Hepatocyte (in vitro differentiated cells): ENCODE results near the gene AUTS2. TPM values are rescaled to one million over a fixed set of nuclear protein-coding genes. Genes with fewer than 3 reads are reported as not detected.

ENCODE experiments used
- DNase-seq: peaks from one replicate; pipeline ENCODE4 v3.0.0-alpha.2; 2016; ENCODE audit warnings: low spot score
- H2AFZ ChIP-seq: fragments of 200-600 bp; sonication (generic); 2 replicates; pipeline ENCODE4 v1.6.0; 2016; ENCODE audit warnings: antibody characterized with exemption, mild to moderate bottlenecking
- H3K27ac ChIP-seq: fragments of 200-600 bp; sonication (generic); 2 replicates; pipeline ENCODE4 v1.5.1; 2016; ENCODE audit warnings: mild to moderate bottlenecking
- H3K27me3 ChIP-seq: fragments of 200-600 bp; sonication (generic); 2 replicates; pipeline ENCODE4 v1.6.1; 2016
- H3K36me3 ChIP-seq: fragments of 200-600 bp; sonication (generic); replicated peaks from 2 replicates; pipeline ENCODE4 v1.5.1; 2016; ENCODE audit warnings: low read depth; ENCODE audit not compliant: insufficient read depth
- H3K4me1 ChIP-seq: fragments of 200-600 bp; sonication (generic); 2 replicates; pipeline ENCODE4 v1.5.1; 2016; ENCODE audit warnings: mild to moderate bottlenecking, moderate library complexity; ENCODE audit not compliant: insufficient read depth
- H3K4me2 ChIP-seq: fragments of 200-600 bp; sonication (generic); 2 replicates; pipeline ENCODE4 v1.6.0; 2016
- H3K4me3 ChIP-seq: fragments of 200-600 bp; sonication (generic); 2 replicates; pipeline ENCODE4 v1.5.1; 2016; ENCODE audit warnings: mild to moderate bottlenecking
- H3K79me2 ChIP-seq: fragments of 200-600 bp; sonication (generic); 2 replicates; pipeline ENCODE4 v1.6.0; 2017; ENCODE audit warnings: mild to moderate bottlenecking
- H3K9me2 ChIP-seq: fragments of 200-600 bp; sonication (generic); replicated peaks from 2 replicates; pipeline ENCODE4 v1.6.0; 2017; ENCODE audit warnings: mild to moderate bottlenecking; ENCODE audit not compliant: insufficient read depth
- H3K9me3 ChIP-seq: fragments of 200-600 bp; sonication (generic); 2 replicates; pipeline ENCODE4 v1.5.1; 2016; ENCODE audit warnings: low read depth, mild to moderate bottlenecking
- H4K20me1 ChIP-seq: fragments of 200-600 bp; sonication (generic); 2 replicates; pipeline ENCODE4 v1.6.0; 2016; ENCODE audit warnings: mild to moderate bottlenecking; ENCODE audit not compliant: insufficient read depth, poor library complexity, severe bottlenecking
- EZH2 ChIP-seq: fragments of 200-600 bp; sonication (generic); IDR thresholded peaks from 2 replicates; pipeline ENCODE4 v1.6.1; 2016; ENCODE audit warnings: antibody characterized with exemption, mild to moderate bottlenecking, borderline replicate concordance
- EZH2phosphoT487 ChIP-seq: fragments of 200-600 bp; sonication (generic); IDR thresholded peaks from one replicate; pipeline ENCODE4 v1.6.1; 2018; ENCODE audit warnings: antibody characterized with exemption, mild to moderate bottlenecking, low read depth, moderate library complexity; ENCODE audit not compliant: unreplicated experiment, severe bottlenecking
- WGBS: methylation state at CpG from one replicate; pipeline ENCODE4 v1.1.6; 2016; ENCODE audit warnings: low lambda C conversion rate; ENCODE audit errors: missing lambda C conversion rate; 5-methylcytosine and 5-hydroxymethylcytosine counted together
- polyA plus RNA-seq: library from polyadenylated mRNA; unstranded; fragments of >200 nt; fragmentation: Nextera tagmentation; extraction: Ambion mirVana; gene quantifications from 2 replicates; pipeline ENCODE4 v1.2.1, GENCODE V29; 2016
- total RNA-seq: library from RNA; depleted of rRNA; stranded (reverse); fragments of >200 nt; gene quantifications from 2 replicates; pipeline ENCODE4 v1.2.3, GENCODE V29; 2014
- TF ChIP-seq, protein P1 (sequence below): fragments of 200-600 bp; sonication (generic); IDR thresholded peaks from 2 replicates; pipeline ENCODE4 v1.5.1; 2016; ENCODE audit warnings: antibody characterized with exemption, mild to moderate bottlenecking; ENCODE audit not compliant: poor library complexity

Gene AUTS2
- total and polyA plus RNA-seq, 2 experiments from 2014 or later, result 34.4 to 40.9 TPM

DNA sequence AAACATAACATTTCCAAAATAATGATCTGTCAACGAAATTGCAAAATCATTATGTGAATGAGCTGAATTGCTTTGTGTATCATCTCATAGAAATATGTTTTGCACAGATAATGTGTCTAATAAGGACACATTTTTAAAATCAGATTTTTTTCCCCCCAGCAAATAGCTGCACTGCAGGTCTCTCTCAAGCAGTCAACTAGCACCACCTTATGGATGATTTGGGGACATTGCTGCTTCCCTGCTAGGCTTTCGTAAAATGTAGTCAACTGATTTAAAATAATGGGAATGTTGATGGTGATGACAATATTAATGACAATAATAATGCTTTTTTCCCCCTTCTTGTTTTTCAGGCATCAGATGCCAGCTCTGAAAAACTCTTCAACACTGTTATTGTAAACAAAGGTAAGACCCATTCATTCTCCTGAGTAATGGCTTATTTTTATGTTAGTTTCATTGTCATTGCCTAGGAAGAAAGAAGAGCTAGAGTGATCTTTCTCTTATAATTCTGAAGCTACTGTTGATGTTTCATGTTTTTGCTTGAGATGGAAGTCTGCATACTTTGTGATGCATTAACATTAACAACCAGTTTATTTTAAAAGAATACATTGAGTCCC, 1100.1 kb downstream of the AUTS2 start:
- peak; percentile 67 for DNase-seq
- Histone ChIP-seq H3K4me1 (peaks cover 12% of the 10 kb centered on the region), H3K79me2 (peaks cover 82% of the 10 kb centered on the region), H3K4me2 (peak overlapping the region; percentile 79), H2AFZ (no peak overlapping the region), H3K27me3 (no peaks in the 10 kb centered on the region), H4K20me1 (peaks cover 66% of the 10 kb centered on the region), H3K9me3 (no peaks in the 10 kb centered on the region), H3K9me2 (no peaks in the 10 kb centered on the region), H3K36me3 (no peaks in the 10 kb centered on the region), H3K27ac (no peak overlapping the region), H3K4me3 (no peak overlapping the region)
- TF ChIP-seq, protein P1, sequence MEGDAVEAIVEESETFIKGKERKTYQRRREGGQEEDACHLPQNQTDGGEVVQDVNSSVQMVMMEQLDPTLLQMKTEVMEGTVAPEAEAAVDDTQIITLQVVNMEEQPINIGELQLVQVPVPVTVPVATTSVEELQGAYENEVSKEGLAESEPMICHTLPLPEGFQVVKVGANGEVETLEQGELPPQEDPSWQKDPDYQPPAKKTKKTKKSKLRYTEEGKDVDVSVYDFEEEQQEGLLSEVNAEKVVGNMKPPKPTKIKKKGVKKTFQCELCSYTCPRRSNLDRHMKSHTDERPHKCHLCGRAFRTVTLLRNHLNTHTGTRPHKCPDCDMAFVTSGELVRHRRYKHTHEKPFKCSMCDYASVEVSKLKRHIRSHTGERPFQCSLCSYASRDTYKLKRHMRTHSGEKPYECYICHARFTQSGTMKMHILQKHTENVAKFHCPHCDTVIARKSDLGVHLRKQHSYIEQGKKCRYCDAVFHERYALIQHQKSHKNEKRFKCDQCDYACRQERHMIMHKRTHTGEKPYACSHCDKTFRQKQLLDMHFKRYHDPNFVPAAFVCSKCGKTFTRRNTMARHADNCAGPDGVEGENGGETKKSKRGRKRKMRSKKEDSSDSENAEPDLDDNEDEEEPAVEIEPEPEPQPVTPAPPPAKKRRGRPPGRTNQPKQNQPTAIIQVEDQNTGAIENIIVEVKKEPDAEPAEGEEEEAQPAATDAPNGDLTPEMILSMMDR, result peak; percentile 92
- TF ChIP-seq EZH2phosphoT487, result no peak
- WGBS, result 13% methylated on average over 2 of the region's 2 CpGs

DNA sequence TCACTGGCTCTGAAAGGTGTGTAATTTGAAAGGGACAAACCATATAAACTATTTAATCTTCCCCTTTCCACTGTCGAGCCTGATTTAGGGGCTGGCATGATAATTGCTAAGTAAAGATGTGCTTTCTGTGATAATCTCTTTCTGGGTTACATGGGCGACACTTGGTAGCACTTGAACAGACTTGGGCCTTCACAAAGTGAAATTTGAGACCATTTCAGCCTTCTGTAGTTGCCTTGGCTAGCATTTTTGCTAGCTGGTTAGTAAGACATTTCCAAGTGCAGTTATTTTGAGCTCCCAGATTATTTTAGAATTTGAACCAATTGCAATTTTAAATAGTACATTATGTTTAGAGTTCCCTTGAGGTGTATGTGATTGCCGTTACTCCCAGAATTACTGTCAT, 1101.0 kb downstream of the AUTS2 start:
- no peaks in the 10 kb centered on the region for H3K27me3 ChIP-seq
- H3K4me1 ChIP-seq, result peaks cover 10% of the 10 kb centered on the region
- H3K4me2 ChIP-seq, result no peak overlapping the region
- no peaks in the 10 kb centered on the region for H3K36me3 ChIP-seq
- no peak overlapping the region for H2AFZ ChIP-seq
- H3K9me2 ChIP-seq, result no peaks in the 10 kb centered on the region
- no peak overlapping the region for H3K27ac ChIP-seq
- peaks cover 91% of the 10 kb centered on the region for H3K79me2 ChIP-seq
- peaks cover 75% of the 10 kb centered on the region for H4K20me1 ChIP-seq
- no peak for DNase-seq
- H3K9me3 ChIP-seq, result no peaks in the 10 kb centered on the region
- WGBS, result 81% methylated on average over 3 of the region's 3 CpGs
- H3K4me3 ChIP-seq, result no peak overlapping the region
- TF ChIP-seq EZH2 (no peak), EZH2phosphoT487 (no peak)
- TF ChIP-seq, protein P1, result no peak

DNA sequence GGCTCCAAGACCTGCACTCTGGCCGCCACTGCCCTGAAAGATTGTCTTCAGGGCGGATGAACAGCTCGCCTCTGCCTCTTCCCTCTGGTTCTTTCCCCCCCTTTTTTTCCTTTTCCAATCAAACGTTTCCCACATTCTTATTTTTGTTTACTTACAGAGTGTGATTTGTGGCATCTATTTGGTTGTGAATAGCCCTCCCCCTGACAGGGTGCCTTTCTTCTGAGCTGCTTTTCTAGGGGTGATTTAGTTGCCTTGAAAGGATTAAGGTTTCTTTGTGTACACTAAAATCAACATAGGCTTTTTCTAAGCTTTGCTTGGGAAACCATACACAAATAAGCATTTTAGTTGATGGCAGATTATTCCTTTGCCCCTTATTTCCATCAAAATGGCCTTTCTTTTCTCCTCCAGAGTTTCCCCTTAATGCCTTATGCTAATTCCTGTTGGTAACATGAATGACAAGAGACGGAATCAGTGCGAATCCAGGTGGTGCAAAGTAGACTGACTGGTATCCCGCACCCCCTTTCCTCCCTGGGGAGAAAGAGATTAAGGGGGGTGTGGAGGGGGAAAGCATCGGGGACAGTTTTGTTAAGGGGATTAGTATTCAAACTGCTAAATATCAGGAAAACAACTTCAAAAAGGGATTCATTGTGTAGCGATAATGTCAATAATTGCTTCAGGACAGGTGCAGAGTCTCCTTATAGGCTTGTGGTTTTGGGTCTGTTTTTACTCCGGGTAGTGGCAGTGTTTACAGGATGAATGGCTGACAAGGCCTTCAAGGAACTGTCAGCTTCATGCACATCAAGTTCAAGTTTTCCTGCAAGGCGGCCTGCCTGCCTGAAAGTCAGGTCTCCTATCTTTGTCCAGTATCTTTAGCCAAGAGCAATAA, 1102.0 kb downstream of the AUTS2 start:
- Histone ChIP-seq H4K20me1 (peaks cover 85% of the 10 kb centered on the region), H3K27me3 (no peaks in the 10 kb centered on the region), H3K9me3 (no peaks in the 10 kb centered on the region), H3K4me2 (no peak overlapping the region), H3K79me2 (peaks cover 88% of the 10 kb centered on the region), H3K27ac (no peak overlapping the region), H3K9me2 (no peaks in the 10 kb centered on the region), H3K36me3 (no peaks in the 10 kb centered on the region), H3K4me1 (peaks cover 18% of the 10 kb centered on the region), H2AFZ (no peak overlapping the region), H3K4me3 (no peak overlapping the region)
- no peak for TF ChIP-seq EZH2phosphoT487
- TF ChIP-seq, protein P1, result no peak
- TF ChIP-seq EZH2, result no peak
- WGBS, result 69% methylated on average over 11 of the region's 11 CpGs
- DNase-seq, result no peak
